AG09309 (cell line): ENCODE data around the gene PTX4.
A peak's percentile ranks its signal among the peaks of the same experiment; 100 is the strongest.
"Not testable (repeated sequence)": the region's sequence is repeated elsewhere in the genome, so short reads cannot be mapped to it uniquely, and the experiment has no call there.

Experiments used
- DNase-seq: peaks from one replicate; pipeline ENCODE4 v3.0.0-alpha.2; 2010; ENCODE audit warnings: low read depth
- H3K4me3 ChIP-seq: 2 replicates; pipeline ENCODE4 v1.5.1; 2011; ENCODE audit warnings: mild to moderate bottlenecking, low read depth, low read length, moderate library complexity; ENCODE audit not compliant: control insufficient read depth
- CTCF ChIP-seq: IDR thresholded peaks from 2 replicates; pipeline ENCODE4 v1.5.1; 2011; ENCODE audit warnings: mild to moderate bottlenecking, low read depth, low read length, inconsistent platforms; ENCODE audit not compliant: insufficient read depth, control insufficient read depth; ENCODE audit errors: missing control alignments

The PTX4 gene

GRCh38 chr16:1485847-1486496, 2.8 kb downstream of the PTX4 start:
- DNase-seq: no peak
- TF ChIP-seq CTCF: no peak
- H3K4me3 ChIP-seq: no peak overlapping the region

GRCh38 chr16:1481906-1482835, 6.6 kb downstream of the PTX4 start:
- H3K4me3 ChIP-seq: no peak overlapping the region
- DNase-seq: no peak
- no peak for TF ChIP-seq CTCF

GRCh38 chr16:1478937-1479336, 9.8 kb downstream of the PTX4 start:
- not testable (repeated sequence) for H3K4me3 ChIP-seq, DNase-seq

- TF ChIP-seq CTCF: no peak
- H3K4me3 ChIP-seq: no peak overlapping the region
- no peak for DNase-seq
These were observed 11.7 kb downstream of the PTX4 start for GRCh38 chr16:1477033-1477432.

- no peak for TF ChIP-seq CTCF
- peak overlapping the region; percentile 78 for H3K4me3 ChIP-seq
- DNase-seq: no peak
These were observed 13.1 kb downstream of the PTX4 start for GRCh38 chr16:1475552-1476114.

- peak; percentile 27 for DNase-seq
- TF ChIP-seq CTCF: no peak
- peak within 1 kb of the TSS; percentile 78 for H3K4me3 ChIP-seq
These were observed 13.8 kb downstream of the PTX4 start, which contains the start of gene CLCN7 for GRCh38 chr16:1474796-1475551. Gene CLCN7, minus strand, starts transcription at chr16:1475028. Its CDS starts 54 bp downstream, at chr16:1474974.
